Astrocyte (in vitro differentiated cells and primary cell): ENCODE results near the gene MAN1A1. TPM values are rescaled to one million over a fixed set of nuclear protein-coding genes. Genes with fewer than 3 reads are reported as not detected.

ENCODE experiments used
- DNase-seq: peaks from one replicate; pipeline ENCODE4 v3.0.0-alpha.2; 2010; ENCODE audit warnings: low read depth
- FAIRE-seq: peaks from 2 replicates; lab custom pipeline; 2011; peaks lifted over from hg19 to GRCh38; lab: Jason Lieb, UNC
- H2AFZ ChIP-seq: 2 replicates; pipeline ENCODE4 v1.6.0; 2012; ENCODE audit warnings: low read depth, low read length, inconsistent platforms
- H3K27ac ChIP-seq: 2 replicates; pipeline ENCODE4 v1.5.1; 2011; ENCODE audit warnings: low read depth, low read length, inconsistent platforms
- H3K27me3 ChIP-seq: 2 replicates; pipeline ENCODE4 v1.6.0; 2011; ENCODE audit warnings: low read length, inconsistent platforms; ENCODE audit not compliant: insufficient read depth
- H3K36me3 ChIP-seq: 2 replicates; pipeline ENCODE4 v1.5.1; 2011; ENCODE audit warnings: low read length, inconsistent platforms; ENCODE audit not compliant: insufficient read depth
- H3K4me1 ChIP-seq: 2 replicates; pipeline ENCODE4 v1.5.1; 2011; ENCODE audit warnings: low read length, inconsistent platforms; ENCODE audit not compliant: insufficient read depth
- H3K4me2 ChIP-seq: 2 replicates; pipeline ENCODE4 v1.6.0; 2012; ENCODE audit warnings: low read length, inconsistent platforms
- H3K4me3 ChIP-seq: 2 replicates; pipeline ENCODE4 v1.5.1; 2011; ENCODE audit warnings: low read depth, mild to moderate bottlenecking, low read length, inconsistent platforms; ENCODE audit not compliant: insufficient read depth
- H3K79me2 ChIP-seq: 2 replicates; pipeline ENCODE4 v1.6.0; 2012; ENCODE audit warnings: mild to moderate bottlenecking, low read length, inconsistent platforms; ENCODE audit not compliant: insufficient read depth
- H3K9ac ChIP-seq: 2 replicates; pipeline ENCODE4 v1.6.0; 2012; ENCODE audit warnings: mild to moderate bottlenecking, low read length, inconsistent platforms
- H3K9me3 ChIP-seq: 2 replicates; pipeline ENCODE4 v1.5.1; 2012; ENCODE audit warnings: low read depth, mild to moderate bottlenecking, low read length, inconsistent platforms; ENCODE audit not compliant: insufficient read depth
- H4K20me1 ChIP-seq: 2 replicates; pipeline ENCODE4 v1.6.0; 2012; ENCODE audit warnings: low read length, inconsistent platforms; ENCODE audit not compliant: insufficient read depth
- H3K27ac Mint-ChIP-seq: one replicate; pipeline ENCODE4 v1.8.0; 2021; ENCODE audit warnings: mild to moderate bottlenecking, mixed read lengths; ENCODE audit not compliant: unreplicated experiment
- H3K27me3 Mint-ChIP-seq: one replicate; pipeline ENCODE4 v1.8.0; 2021; ENCODE audit warnings: low read depth, mixed read lengths; ENCODE audit not compliant: unreplicated experiment
- H3K36me3 Mint-ChIP-seq: one replicate; pipeline ENCODE4 v1.8.0; 2021; ENCODE audit warnings: low read depth, mixed read lengths; ENCODE audit not compliant: unreplicated experiment
- H3K4me1 Mint-ChIP-seq: one replicate; pipeline ENCODE4 v1.8.0; 2021; ENCODE audit warnings: low read depth, mixed read lengths; ENCODE audit not compliant: unreplicated experiment
- H3K4me3 Mint-ChIP-seq: one replicate; pipeline ENCODE4 v1.8.0; 2021; ENCODE audit warnings: mild to moderate bottlenecking, moderate library complexity, mixed read lengths; ENCODE audit not compliant: unreplicated experiment
- H3K9me3 Mint-ChIP-seq: one replicate; pipeline ENCODE4 v1.8.0; 2021; ENCODE audit warnings: mild to moderate bottlenecking, mixed read lengths; ENCODE audit not compliant: unreplicated experiment
- EZH2 ChIP-seq: IDR thresholded peaks from 2 replicates; pipeline ENCODE4 v1.6.1; 2012; ENCODE audit warnings: mild to moderate bottlenecking, low read length, inconsistent platforms; ENCODE audit not compliant: insufficient read depth
- total RNA-seq: library from RNA; stranded (reverse); gene quantifications from 2 replicates; pipeline ENCODE4 v1.2.1, GENCODE V29; 2021
- TF ChIP-seq, protein P1 (sequence below): IDR thresholded peaks from 2 replicates; pipeline ENCODE4 v1.5.1; 2011; ENCODE audit warnings: low read depth, mild to moderate bottlenecking, inconsistent platforms, low read length, moderate library complexity; ENCODE audit not compliant: insufficient read depth

Gene MAN1A1
- total RNA-seq, 1 donor from 2014 or later = 11.7 TPM

- no peaks in the 10 kb centered on the region for H3K79me2 ChIP-seq
- H3K4me1 Mint-ChIP-seq = no peaks in the 10 kb centered on the region
- FAIRE-seq (no peak), DNase-seq (no peak)
- no peak overlapping the region for H3K4me3 ChIP-seq
- H3K4me2 ChIP-seq = no peak overlapping the region
- no peaks in the 10 kb centered on the region for H3K27me3 Mint-ChIP-seq
- H2AFZ ChIP-seq = no peak overlapping the region
- H3K4me1 ChIP-seq = no peaks in the 10 kb centered on the region
- no peak overlapping the region for H3K4me3 Mint-ChIP-seq
- TF ChIP-seq, protein P1, sequence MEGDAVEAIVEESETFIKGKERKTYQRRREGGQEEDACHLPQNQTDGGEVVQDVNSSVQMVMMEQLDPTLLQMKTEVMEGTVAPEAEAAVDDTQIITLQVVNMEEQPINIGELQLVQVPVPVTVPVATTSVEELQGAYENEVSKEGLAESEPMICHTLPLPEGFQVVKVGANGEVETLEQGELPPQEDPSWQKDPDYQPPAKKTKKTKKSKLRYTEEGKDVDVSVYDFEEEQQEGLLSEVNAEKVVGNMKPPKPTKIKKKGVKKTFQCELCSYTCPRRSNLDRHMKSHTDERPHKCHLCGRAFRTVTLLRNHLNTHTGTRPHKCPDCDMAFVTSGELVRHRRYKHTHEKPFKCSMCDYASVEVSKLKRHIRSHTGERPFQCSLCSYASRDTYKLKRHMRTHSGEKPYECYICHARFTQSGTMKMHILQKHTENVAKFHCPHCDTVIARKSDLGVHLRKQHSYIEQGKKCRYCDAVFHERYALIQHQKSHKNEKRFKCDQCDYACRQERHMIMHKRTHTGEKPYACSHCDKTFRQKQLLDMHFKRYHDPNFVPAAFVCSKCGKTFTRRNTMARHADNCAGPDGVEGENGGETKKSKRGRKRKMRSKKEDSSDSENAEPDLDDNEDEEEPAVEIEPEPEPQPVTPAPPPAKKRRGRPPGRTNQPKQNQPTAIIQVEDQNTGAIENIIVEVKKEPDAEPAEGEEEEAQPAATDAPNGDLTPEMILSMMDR = no peak
- no peak for TF ChIP-seq EZH2
- no peaks in the 10 kb centered on the region for H3K36me3 Mint-ChIP-seq
- no peaks in the 10 kb centered on the region for H3K9me3 Mint-ChIP-seq
- no peaks in the 10 kb centered on the region for H3K27me3 ChIP-seq
- no peaks in the 10 kb centered on the region for H3K9me3 ChIP-seq
- no peak overlapping the region for H3K9ac ChIP-seq
- H3K27ac Mint-ChIP-seq = no peak overlapping the region
- H4K20me1 ChIP-seq = no peaks in the 10 kb centered on the region
- H3K27ac ChIP-seq = no peak overlapping the region
- no peaks in the 10 kb centered on the region for H3K36me3 ChIP-seq
These were observed 91.8 kb downstream of the MAN1A1 start for GRCh38 chr6:119257726-119258125.

- Histone ChIP-seq H4K20me1 (no peaks in the 10 kb centered on the region), H3K27ac (no peak overlapping the region), H3K9ac (no peak overlapping the region), H3K9me3 (no peaks in the 10 kb centered on the region), H3K4me1 (no peaks in the 10 kb centered on the region), H3K27me3 (no peaks in the 10 kb centered on the region), H2AFZ (no peak overlapping the region), H3K4me2 (no peak overlapping the region), H3K79me2 (no peaks in the 10 kb centered on the region), H3K36me3 (no peaks in the 10 kb centered on the region), H3K4me3 (no peak overlapping the region)
- Mint-ChIP-seq H3K27me3 (no peaks in the 10 kb centered on the region), H3K9me3 (no peaks in the 10 kb centered on the region), H3K4me1 (no peaks in the 10 kb centered on the region), H3K27ac (no peak overlapping the region), H3K36me3 (no peaks in the 10 kb centered on the region), H3K4me3 (no peak overlapping the region)
- TF ChIP-seq, protein P1 = no peak
- TF ChIP-seq EZH2 = no peak
- FAIRE-seq = no peak
- no peak for DNase-seq
These were observed 92.5 kb downstream of the MAN1A1 start for GRCh38 chr6:119256978-119257462.

DNA sequence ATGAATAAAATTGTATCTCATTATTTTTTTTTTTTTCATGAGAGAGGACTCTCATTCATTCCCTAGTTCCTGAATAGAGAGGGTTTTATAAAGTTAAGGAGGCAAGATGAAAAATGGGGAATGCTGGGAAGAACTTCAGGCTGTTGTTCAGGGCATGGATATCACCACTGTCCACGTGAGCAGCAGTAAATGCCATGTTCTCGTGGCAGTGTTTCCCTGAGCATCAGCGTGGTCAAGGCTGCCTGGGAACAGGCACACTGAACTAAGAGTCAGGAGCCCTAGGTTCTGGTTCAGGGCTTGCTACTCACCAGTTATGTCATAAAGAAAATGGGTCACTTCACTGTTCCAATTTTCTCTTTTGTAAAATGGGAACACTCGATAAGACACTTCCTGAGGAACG lies 93.2 kb downstream of the MAN1A1 start:
- FAIRE-seq = no peak
- no peaks in the 10 kb centered on the region for H3K79me2 ChIP-seq
- Mint-ChIP-seq H3K27me3 (no peaks in the 10 kb centered on the region), H3K36me3 (no peaks in the 10 kb centered on the region), H3K9me3 (no peaks in the 10 kb centered on the region), H3K4me3 (no peak overlapping the region), H3K4me1 (no peaks in the 10 kb centered on the region), H3K27ac (no peak overlapping the region)
- no peaks in the 10 kb centered on the region for H3K9me3 ChIP-seq
- no peak overlapping the region for H3K27ac ChIP-seq
- H3K36me3 ChIP-seq = no peaks in the 10 kb centered on the region
- H3K4me1 ChIP-seq = no peaks in the 10 kb centered on the region
- TF ChIP-seq, protein P1 = no peak
- TF ChIP-seq EZH2 = no peak
- DNase-seq = no peak
- H3K27me3 ChIP-seq = no peaks in the 10 kb centered on the region
- no peak overlapping the region for H3K9ac ChIP-seq
- H4K20me1 ChIP-seq = no peaks in the 10 kb centered on the region
- no peak overlapping the region for H2AFZ ChIP-seq
- no peak overlapping the region for H3K4me2 ChIP-seq
- H3K4me3 ChIP-seq = no peak overlapping the region
